Measurements from ENCODE around the gene GRM4. TPM values are rescaled to one million over a fixed set of nuclear protein-coding genes. Genes with fewer than 3 reads are reported as not detected.

Gene GRM4
- total and polyA plus RNA-seq, 10 of the 15 experiments (the other 5 are each of a cell fraction or from before 2014, with no cell fraction given), result 0.01 to 0.31 (median 0.05) TPM; not detected in 2

GRCh38 chr6:33985313-33985751, 160.6 kb downstream of the GRM4 start:
- H3K4me3 ChIP-seq, result no peak overlapping the region
- FAIRE-seq (no peak), ATAC-seq (no peak), DNase-seq (ENCODE audit: low read depth, low spot score) (no peak)
- no peak for TF ChIP-seq JUND (IDR thresholded peaks at IDR 0.05; ENCODE audit: low read depth, low read length)
- TF ChIP-seq BCLAF1 (IDR thresholded peaks at IDR 0.05), result no peak
- TF ChIP-seq RAD21 (IDR thresholded peaks at IDR 0.05; ENCODE audit: insufficient read depth, low read depth, low read length), result no peak
- no peak for TF ChIP-seq USF2 (IDR thresholded peaks at IDR 0.05; ENCODE audit: borderline replicate concordance, low read depth, low read length)
- no peak for TF ChIP-seq BCL3 (IDR thresholded peaks at IDR 0.05; ENCODE audit: borderline replicate concordance, insufficient read depth, low read depth, low read length, poor library complexity, severe bottlenecking)
- TF ChIP-seq PBX3 (IDR thresholded peaks at IDR 0.05; ENCODE audit: insufficient replicate concordance, low read depth, low read length), result no peak
- TF ChIP-seq ZZZ3 (IDR thresholded peaks at IDR 0.05; ENCODE audit: control insufficient read depth, insufficient read length, low read depth), result no peak
- no peak for TF ChIP-seq ASH2L (IDR thresholded peaks at IDR 0.05; ENCODE audit: borderline replicate concordance, low read depth)
- ChIA-PET CTCF (no interaction called here), POLR2A (no interaction called here), SMC1A (ENCODE audit: uncharacterized antibody, unreplicated experiment) (no interaction called here), RAD21 (ENCODE audit: unreplicated experiment) (no interaction called here)
- 28% methylated on average over 14 of the region's 14 CpGs for WGBS (ENCODE audit: insufficient coverage, insufficient replicate concordance, low lambda C conversion rate, missing lambda C conversion rate)
- H4K20me1 ChIP-seq (ENCODE audit: control insufficient read depth, insufficient read depth), result no peaks in the 10 kb centered on the region
- peaks cover 0 to 1% of the 10 kb centered on the region in 2 experiments; a peak in 2 of 4 replicates for H3K27me3 ChIP-seq (replicated peaks in 1 of 2; ENCODE audit: control insufficient read depth in 2 of 2, insufficient read depth in 2 of 2, low read length in 1 of 2)
- in situ Hi-C loops (cut with MboI) (no loop called here), intact Hi-C loops (cut with micrococcal nuclease; ENCODE audit: unreplicated experiment) (no loop called here)
- H3K4me2 ChIP-seq (ENCODE audit: control insufficient read depth, insufficient read depth), result no peak overlapping the region
- H3K27ac ChIP-seq (ENCODE audit: control insufficient read depth, insufficient read depth), result no peak overlapping the region
- H3K4me1 ChIP-seq (ENCODE audit: control insufficient read depth, insufficient read depth, low read length), result no peaks in the 10 kb centered on the region
- H3K9me3 ChIP-seq (replicated peaks; ENCODE audit: control insufficient read depth, insufficient read depth, low read length), result no peaks in the 10 kb centered on the region
- no peaks in the 10 kb centered on the region for H3K79me2 ChIP-seq (ENCODE audit: control insufficient read depth, insufficient read depth, low read length)
- no TSS peak for BruUV-seq (replicated peaks)
- no peak overlapping the region for H3K9ac ChIP-seq (ENCODE audit: control insufficient read depth, insufficient read depth, low read length)
- H2AFZ ChIP-seq (ENCODE audit: control insufficient read depth, low read depth, low read length), result no peak overlapping the region
- H3K36me3 ChIP-seq (ENCODE audit: control insufficient read depth in 2 of 2, insufficient read depth in 2 of 2, low read length in 1 of 2), result no peaks in the 10 kb centered on the region

All from GM12878 (cell line).